NCI-H446 (cell line): ENCODE measurements around the gene DDX51.
"Not testable (repeated sequence)": the region's sequence is repeated elsewhere in the genome, so short reads cannot be mapped to it uniquely, and the experiment has no call there.

Experiments used
- DNase-seq, 2 experiments: peaks; one replicate each; lab custom pipeline; 2025; lab: John Stamatoyannopoulos, UW

The DDX51 gene

DNA sequence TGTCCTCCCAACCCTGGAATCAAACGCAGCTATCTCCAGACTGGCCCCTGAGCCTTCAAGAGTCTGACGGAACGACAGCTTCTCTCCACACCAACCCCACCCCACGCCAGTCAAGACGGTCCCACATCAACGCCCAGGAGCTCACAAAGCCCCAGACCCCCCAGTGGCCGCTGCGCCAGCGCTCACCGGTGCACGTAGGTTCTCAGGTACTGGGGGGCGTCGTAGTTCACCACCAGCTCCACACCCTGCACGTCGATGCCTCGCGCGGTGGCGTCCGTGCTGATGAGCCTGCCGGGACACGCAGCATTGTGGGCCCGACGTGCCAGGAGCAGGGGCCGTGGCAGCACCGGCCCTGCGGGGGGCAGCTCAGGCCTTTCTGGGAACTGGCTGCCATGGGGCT, 4.2 kb downstream of the DDX51 start:
- DNase-seq: no peak

DNA sequence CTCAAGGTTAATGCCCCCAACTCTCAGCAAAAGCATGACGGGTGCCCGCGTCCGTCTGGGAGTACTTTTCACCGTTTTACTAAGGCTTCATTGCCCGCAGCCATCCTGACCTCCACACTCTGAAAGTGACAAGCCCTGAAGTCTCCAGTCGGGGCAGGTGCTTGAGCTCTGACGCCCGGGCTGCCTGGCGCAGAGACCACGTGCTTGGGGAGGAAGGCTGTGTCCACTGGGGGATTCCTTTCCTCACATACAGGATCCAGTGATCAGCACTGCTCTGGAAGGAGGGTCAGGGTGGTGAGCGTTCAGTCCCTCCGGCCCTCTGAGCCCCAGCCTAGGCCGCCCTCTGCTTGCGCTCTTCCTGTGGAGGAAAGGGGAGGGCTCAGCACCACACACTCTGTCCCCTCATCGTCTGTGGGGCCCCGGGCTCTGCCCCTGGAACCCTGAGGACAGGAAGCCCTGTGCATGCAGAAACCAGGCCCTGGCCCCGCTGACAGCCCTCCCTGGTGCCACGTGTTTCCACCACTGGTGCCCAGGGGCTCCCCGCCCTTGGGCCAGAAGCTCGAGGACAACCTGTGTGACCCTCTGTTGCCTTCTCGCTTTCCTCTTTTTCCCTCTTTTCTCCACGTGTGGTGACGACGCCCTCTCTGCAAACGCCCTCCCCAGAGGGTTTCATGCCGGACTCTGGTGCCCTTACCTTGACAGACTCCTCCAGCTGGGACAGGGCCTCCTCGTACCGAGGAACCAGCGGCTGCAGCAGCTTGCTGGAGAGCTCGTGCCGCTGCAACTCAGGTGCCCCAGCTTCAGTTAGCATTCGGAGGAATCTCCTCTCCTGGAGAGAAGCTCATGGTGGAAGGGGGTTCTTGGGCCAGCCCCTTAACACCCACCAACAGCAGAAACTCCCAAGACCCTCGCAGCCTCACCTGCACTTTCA, 4.9 kb downstream of the DDX51 start:
- DNase-seq: no peak

GRCh38 chr12:132137483-132138125, 6.5 kb downstream of the DDX51 start:
- no peak for DNase-seq

- DNase-seq: not testable (repeated sequence)
Measured at GRCh38 chr12:132136226-132136625, 7.9 kb downstream of the DDX51 start.

- DNase-seq: not testable (repeated sequence)
Measured at GRCh38 chr12:132134653-132135183, 9.4 kb downstream of the DDX51 start.

DNA sequence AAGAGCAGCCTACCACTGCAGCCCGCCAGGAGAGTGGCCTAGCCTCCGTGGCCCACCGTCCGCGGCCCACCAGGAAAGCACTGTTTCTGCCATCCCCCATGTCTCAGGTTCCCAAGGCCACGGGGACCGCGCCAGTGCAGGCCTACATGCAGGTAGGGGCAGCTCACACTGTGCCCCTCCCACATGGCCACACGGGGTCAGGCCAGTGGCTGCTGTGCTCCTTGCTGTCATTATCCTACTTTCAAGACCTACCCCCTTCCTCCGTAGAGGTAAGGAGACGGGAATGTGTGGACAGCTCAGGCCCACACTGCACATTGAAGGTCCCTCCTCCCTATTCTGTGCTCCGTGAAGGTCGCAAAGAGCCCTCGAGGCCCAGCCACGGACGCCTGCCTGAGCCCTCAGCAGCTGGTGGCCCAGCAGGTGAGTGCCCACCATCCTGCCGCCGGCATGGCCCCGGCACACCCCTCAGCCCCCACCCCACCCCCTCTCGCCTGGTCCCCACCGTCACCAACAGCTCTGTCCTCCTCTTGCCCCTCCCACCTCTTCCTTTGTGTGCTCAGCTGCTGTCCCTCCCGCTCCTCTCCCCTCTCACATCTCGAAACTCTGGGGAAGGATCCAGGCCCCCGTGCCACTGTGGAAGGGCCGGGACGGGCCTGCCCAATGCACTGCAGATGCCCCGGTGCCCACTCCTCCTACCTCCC, 10.0 kb downstream of the DDX51 start:
- no peak for DNase-seq

DNA sequence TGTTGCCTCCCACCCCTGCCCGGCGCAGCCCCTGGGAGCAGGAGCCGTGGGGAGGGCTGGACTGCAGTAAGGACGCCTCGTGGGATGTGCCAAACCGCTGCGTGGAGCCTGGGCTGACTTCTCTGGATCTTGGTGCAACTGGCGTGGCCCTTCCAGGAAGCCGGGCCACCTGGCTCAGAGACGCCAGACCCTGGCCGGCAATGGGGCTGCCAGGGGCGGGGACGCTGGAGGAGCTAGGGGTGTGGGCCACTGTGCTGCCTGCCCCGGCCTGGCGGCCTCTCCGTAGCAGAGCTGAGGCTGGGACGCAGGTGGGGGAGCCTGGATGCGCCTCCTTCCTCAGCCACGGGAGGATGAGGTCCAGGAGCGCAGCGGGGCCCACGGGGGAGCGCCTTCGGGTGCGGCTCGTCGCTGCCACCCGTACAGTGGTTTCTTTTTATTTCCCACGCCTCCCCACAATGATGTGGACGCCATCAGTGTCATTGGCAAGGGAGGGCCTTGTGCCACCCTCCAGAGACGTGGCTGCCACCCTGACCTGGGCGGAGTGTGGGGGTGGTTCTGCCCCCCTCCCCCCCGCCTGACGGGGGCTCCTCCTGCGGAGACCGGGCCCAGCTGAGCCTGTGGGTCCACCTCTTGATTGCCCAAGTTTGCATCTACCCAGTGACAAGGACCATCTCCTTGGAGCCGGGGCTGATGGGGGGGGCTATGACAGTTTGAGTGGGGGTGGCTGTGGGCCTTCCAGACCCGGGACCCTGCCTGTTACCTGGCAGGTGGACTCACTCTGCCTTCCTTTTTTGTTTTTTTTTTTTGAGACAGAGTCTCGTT, 11.3 kb downstream of the DDX51 start:
- no peak for DNase-seq

- no peak for DNase-seq
Measured at GRCh38 chr12:132131952-132132351, 12.2 kb downstream of the DDX51 start.

GRCh38 chr12:132131229-132131628, 12.9 kb downstream of the DDX51 start:
- no peak for DNase-seq

DNA sequence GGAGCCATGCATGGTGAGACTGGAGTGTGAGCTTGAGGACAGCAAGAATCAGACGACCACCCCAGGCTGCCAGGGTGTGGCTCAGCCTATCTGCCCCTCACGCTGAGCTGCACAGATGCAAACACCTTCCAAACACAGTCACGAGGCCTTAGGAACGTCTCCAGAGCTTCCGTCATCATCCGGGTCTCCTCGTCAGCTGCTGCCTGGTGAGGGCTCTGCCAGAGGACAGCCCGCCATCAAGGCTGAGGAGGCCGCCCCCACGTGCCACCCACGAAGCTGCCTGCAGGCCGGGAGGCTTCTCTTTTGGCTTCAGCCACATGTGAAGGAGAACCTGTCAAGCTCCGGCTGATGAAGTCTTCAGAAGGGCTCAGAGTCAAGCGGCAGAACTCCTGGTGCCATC, 13.4 kb downstream of the DDX51 start:
- no peak for DNase-seq

DNA sequence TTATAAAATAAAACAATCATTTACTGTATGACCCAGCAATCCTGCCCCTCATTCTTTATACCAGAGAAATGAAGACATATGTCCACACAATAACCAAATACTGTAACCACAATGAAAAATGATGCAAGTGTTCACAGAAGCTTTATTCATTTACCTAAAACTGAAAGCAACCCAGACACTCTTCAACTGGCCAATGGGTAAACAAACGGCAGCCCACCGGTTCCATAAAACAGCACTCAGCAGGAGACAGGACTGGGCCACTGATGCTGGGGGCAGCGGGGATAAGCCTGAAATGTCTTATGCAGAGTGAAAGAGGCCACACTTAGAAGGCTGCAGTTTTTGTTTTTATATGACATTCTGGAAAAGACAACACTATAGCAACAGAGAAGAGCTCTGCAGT, 15.1 kb downstream of the DDX51 start:
- DNase-seq: no peak

DNA sequence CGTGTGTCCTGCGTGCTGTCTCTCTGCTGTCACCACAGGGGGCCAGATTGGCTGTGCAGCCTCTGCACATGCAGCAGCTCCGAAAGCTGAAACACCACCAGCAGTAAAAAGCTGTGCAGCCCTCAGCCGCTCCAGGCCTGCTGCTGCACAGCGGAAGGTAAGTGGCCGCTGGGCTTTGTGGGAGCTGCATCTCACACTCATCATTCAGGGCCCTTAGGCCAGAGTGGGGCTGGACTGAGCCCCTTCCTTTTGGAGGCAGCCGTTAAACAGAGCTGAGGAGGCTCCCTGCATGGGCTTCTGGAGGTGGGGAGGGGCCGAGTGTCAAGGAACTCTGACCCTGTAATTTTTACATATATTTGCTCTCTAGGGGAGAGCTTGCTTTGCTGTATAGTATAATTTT, 17.1 kb downstream of the DDX51 start:
- DNase-seq: no peak

- DNase-seq: no peak
Measured at GRCh38 chr12:132125736-132126135, 18.4 kb downstream of the DDX51 start.

DNA sequence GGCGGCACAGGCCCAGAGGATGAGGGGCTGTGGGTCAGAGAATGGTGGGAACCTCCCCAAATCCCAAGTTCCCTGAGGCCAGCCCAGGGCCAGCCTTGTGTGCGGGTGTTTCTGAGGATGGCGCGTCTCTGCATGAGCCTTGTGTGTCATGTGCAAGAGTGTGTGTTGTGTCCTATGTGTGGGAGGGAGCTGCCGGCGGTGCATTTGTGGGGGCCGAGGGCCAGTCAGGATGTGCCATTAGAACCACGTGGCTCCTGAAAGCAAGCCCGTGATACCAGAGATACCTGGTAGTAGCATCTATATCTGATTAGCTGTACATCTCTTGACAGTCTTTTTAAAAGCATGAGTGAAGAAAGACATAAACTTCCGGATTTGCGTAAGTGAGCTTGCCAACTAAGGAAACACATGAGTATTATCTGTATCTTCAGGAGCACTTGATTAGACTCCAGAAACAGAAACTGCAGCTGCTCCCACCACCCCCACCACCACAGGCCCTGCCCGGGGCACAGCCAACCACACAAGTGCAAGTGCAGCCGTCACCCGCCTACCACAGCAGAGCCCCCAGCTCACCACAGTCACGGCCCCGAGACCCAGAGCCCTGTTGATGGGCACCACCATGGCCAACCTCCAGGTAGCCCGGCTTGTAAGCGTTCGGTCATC, 19.2 kb downstream of the DDX51 start:
- no peak for DNase-seq

- no peak for DNase-seq
Measured at GRCh38 chr12:132123970-132124765, 20.0 kb downstream of the DDX51 start.

DNA sequence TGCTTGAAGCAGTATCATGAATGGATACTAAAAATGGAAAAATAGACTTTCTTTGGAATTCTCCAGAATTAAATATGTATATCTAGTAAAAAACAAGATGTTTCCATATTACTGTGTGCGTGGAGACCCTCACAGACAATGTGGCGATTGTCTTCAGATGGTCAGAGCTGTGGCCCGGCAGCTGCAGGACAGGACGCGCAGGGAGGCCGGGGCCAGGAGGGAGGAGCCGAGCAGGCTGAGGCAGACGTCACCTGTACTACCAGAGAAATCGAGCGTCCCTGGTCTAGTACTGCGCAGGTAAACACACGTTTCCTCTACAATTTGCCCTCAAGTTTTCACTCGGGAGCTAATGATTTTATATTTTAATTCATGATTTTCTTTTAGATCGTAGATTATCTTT, 22.8 kb downstream of the DDX51 start:
- DNase-seq: no peak

DNA sequence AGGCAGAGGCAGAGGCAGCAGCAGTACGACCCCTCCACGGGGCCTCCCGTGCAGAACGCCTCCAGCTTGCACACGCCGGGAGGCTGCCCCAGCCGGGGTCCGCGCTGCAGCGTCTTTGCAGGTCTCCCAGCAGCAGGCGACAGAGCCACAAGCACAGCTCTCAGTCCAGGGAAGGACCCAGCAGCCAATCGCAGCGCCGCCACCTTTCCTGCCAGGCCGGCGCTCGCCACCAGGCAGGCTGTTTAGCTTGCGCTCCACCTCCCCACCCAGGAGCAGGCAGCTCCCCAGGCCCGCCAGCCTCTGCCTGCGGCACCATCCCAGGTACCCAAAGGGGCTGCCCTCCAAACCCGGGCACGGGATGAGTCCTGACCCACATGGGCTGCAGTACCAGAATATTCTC, 25.2 kb downstream of the DDX51 start:
- DNase-seq: no peak

DNA sequence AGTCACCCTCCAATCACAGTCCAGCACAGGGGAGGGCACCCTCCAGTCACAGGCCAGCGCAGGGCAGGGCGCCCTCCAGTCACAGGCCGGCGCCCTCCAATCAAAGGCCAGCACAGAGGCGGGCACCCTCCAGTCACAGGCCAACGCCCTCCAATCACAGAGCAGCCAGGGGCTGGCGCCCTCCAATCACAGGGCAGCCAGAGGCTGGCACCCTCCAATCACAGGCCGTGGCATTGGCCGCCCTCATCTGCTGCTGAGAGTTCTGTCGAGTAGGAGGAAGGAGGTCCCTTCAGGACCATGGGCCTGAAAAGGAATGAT, 26.6 kb downstream of the DDX51 start:
- DNase-seq: no peak

- DNase-seq: no peak
Measured at GRCh38 chr12:132116709-132117557, 27.2 kb downstream of the DDX51 start.

DNA sequence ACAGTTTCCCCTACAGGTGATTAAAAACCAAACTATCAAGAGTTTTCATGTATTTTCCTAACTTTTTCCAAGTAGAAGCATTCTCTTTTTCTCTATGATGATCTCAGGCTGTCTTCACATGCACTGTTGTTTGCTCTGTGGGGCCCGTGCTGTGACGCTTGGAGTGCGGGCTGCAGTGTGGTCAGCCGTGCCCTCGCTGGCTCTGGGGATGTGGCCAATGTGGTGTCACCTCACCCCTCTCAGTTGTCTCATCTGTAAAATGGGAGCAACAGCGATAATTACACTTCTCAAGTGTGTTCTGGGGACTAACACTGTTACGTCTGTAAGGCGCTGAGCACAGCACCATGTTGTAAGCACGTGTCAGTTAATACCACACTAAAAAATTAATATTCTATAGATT, 28.6 kb downstream of the DDX51 start:
- no peak for DNase-seq
